ENCODE results near the gene PSMA4.
"Not testable (repeated sequence)": the region's sequence is repeated elsewhere in the genome, so short reads cannot be mapped to it uniquely, and the experiment has no call there.

Gene PSMA4

DNA sequence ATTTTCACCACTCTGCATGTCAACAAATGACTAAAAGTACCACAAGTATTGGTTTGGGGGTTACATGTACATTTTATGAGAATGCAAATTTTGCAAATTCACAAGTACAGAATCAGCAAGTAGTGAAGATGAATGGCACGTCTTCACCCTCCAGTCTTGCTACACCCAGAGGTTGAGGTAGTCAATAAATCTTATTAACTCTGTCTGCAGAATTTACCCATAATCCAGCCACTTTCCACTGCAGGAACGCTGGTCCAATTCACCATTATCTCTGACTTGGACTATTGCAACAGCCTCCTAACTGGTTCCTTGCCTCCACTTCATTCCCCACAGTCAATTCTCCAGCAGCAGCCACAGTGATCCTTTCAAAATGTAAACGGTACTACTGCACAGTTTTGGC, 10.6 kb downstream of the PSMA4 start:
- H3K4me3 ChIP-seq (ENCODE audit: low read length), result no peak overlapping the region
- DNase-seq (ENCODE audit: low read depth), result no peak
- no peak for TF ChIP-seq CTCF (conservative IDR thresholded peaks at IDR 0.05; ENCODE audit: low read length)

DNA sequence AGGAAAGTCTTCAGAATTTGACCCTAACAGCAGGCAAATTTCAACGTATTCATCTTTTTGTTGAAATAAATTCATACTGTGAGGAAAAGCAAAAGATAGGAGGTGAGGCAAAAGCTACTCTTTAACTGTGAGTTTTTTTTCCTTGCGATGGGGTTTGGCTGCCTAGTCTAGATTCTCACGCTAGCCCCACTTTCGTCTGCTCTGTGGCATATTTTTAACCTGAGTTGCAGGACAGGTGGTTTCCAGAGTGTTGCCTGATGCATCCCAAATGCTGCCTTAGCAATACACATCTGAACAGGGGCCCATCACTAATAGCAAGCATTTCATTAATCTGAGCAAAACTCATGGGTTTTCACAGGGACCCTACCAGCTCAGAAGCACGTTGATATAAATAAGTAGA, 11.7 kb downstream of the PSMA4 start:
- no peak for DNase-seq (ENCODE audit: low read depth)
- TF ChIP-seq CTCF (conservative IDR thresholded peaks at IDR 0.05; ENCODE audit: low read length), result no peak
- no peak overlapping the region for H3K4me3 ChIP-seq (ENCODE audit: low read length)

GRCh38 chr15:78552597-78552996, 12.4 kb downstream of the PSMA4 start:
- TF ChIP-seq CTCF (conservative IDR thresholded peaks at IDR 0.05; ENCODE audit: low read length), result no peak
- H3K4me3 ChIP-seq (ENCODE audit: low read length), result no peak overlapping the region
- DNase-seq (ENCODE audit: low read depth), result no peak

DNA sequence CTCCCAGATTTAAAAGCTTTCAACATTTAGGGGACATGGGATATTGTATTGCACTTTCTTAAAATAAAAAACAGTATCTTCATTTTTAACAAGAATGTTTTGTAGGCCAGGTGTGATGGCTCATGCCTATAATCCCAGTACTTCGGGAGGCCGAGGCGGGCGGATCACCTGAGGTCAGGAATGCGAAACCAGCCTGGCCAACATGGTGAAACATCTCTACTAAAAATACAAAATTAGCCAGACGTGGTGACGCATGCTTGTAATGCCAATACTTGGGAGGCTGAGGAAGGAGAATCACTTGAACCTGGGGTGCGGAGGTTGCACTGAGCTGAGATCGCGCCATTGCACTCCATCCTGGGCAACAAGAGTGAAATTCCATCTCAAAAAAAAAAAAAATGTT, 20.0 kb downstream of the PSMA4 start:
- H3K4me3 ChIP-seq (ENCODE audit: low read length); DNase-seq (ENCODE audit: low read depth): not testable (repeated sequence)

DNA sequence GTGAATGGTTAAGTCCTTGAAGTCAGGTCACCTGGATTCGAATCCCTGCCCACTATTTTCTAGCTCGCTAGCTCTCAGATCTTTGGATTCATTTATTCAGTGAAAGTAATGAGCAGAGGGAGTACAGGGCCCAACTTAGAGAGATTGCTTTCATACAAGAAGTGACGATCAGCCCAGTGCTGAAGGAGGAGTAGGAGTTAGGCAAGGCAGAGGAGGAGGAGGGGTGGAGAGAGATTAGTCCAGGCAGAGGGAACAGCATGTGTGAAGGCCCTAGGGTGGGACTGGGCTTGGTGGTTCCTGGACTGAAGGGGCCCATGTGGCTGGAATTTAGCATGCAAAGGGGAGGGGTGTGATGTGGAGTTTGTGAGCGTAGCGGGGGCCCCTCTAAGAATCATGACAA, 21.2 kb downstream of the PSMA4 start:
- DNase-seq (ENCODE audit: low read depth), result no peak
- no peak overlapping the region for H3K4me3 ChIP-seq (ENCODE audit: low read length)
- no peak for TF ChIP-seq CTCF (conservative IDR thresholded peaks at IDR 0.05; ENCODE audit: low read length)

GRCh38 chr15:78563092-78563491, 22.8 kb downstream of the PSMA4 start:
- no peak for DNase-seq (ENCODE audit: low read depth)
- no peak overlapping the region for H3K4me3 ChIP-seq (ENCODE audit: low read length)
- TF ChIP-seq CTCF (conservative IDR thresholded peaks at IDR 0.05; ENCODE audit: low read length), result no peak

- no peak for TF ChIP-seq CTCF (conservative IDR thresholded peaks at IDR 0.05; ENCODE audit: low read length)
- peak overlapping the region; percentile 66 for H3K4me3 ChIP-seq (ENCODE audit: low read length)
- no peak for DNase-seq (ENCODE audit: low read depth)
Measured at GRCh38 chr15:78564743-78565096, 24.5 kb downstream of the PSMA4 start.
